Brain pericyte (primary cell): ENCODE data around the gene DICER1.

Experiments used
- DNase-seq: peaks from one replicate; pipeline ENCODE4 v3.0.0-alpha.2; 2012; ENCODE audit warnings: low read depth, low spot score

DICER1 gene

DNA sequence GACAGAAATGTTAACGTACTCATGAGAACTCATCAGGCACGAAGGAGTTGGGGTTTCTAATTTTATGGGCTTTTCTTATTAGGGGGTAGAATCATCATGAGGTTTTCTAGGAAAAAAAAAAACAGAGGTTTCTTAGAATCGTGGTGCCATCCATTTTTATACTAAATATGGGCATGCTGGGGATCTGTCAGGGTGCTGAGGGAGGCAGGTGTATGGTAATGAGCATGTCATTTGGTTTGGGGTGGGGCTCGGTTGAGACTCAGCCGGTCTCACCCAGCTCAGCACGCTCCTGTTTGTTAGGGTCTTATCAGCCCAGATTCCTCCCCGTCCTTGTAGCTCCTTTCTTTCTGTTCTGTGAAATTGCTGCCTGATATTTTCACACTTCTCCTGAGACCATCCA is 98.2 kb downstream of the DICER1 start:
- no peak for DNase-seq

DNA sequence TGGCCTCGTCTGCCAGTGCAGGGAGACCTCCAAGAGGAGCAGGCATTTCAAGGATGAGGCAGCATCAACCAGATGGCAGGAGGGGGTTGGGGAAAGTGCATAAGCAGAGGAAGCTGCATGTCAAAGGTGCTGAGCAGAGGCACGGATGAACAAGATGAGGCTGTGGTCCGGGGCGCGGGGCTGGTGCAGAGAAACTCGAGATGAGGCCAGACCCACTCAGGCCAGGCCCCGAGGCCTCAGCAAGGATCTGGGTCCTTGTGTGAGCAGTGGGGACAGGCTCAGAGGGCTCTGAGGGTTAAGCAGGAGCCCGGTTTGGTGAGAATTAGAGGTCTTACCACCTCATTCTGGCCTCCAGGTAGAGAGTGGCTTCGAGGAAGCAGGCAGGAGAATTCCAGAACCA is 98.8 kb downstream of the DICER1 start:
- DNase-seq: no peak

DNA sequence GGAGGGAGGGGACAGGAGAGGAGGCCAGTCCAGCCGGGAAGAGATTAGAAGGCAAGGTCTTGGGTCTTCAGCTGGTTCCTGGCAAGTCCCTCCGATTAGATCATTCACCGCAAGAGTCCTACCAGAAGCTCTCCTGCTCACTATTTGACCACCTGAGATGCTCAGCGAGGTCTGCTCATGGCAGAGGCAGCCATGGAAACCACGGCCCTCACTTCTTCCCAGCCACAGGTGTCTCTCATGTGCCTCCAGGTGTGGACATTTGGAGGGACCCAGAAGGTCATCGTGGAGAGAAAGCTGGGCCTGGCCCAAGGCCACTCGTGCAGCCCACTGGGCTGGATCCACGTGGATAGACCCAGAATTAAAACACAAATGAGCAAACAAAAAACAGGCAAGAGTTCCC is 99.5 kb downstream of the DICER1 start:
- DNase-seq: no peak

DNA sequence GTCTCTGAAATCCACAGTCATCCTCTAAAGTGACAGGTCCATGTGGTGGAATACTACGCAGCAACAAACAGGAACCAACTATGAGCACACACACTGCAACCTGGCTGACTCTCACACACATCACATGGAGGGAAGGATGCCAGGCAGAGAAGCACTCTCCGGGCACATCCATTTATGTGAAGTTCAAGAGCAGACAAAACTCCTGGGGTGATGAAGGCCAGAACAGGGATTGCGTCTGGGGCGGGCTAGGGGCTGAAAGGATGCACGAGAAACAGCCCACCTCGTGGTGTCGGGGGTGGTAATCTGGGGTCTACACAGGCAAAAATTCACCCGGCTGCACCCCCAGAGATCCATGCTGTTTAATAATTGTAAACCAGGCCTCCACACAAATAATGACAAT is 100.2 kb downstream of the DICER1 start:
- no peak for DNase-seq

DNA sequence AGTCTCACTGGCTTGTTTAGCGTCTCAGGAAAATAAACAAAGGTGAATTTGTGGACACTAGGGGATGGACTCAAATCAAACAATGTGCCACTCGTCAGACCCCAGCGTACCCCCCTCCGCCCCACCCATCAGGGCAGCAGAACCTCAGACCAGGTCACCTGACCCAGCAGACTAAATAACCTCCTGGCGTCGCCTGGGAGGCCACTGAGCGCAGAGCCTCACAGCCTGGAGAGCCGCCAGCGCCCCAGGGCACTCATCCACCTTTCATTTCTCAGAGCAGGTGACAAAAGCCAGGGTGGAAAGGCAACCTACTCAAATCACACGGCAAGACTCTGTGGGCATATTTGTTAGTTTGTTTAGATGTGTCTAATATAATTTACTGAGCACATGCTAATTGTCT is 100.9 kb downstream of the DICER1 start:
- DNase-seq: no peak

DNA sequence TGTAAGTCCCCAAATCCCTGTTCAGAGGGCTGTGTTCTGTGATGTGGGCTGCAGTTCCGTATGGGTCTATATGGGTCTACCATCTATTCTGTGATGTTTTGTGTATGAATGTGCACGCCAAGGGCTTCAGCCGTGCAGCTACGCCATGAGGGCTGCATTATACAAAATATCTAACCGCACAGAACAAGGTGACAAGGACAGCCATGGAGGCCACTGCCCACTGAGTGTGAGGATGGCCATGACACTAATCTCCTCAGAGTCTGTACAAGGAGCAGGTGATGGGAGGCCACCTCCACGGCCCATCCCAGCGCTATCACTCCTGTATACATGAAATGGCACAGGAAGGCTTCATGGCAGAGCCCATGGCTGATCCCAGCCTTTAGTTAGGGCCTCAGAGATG is 102.0 kb downstream of the DICER1 start:
- no peak for DNase-seq

DNA sequence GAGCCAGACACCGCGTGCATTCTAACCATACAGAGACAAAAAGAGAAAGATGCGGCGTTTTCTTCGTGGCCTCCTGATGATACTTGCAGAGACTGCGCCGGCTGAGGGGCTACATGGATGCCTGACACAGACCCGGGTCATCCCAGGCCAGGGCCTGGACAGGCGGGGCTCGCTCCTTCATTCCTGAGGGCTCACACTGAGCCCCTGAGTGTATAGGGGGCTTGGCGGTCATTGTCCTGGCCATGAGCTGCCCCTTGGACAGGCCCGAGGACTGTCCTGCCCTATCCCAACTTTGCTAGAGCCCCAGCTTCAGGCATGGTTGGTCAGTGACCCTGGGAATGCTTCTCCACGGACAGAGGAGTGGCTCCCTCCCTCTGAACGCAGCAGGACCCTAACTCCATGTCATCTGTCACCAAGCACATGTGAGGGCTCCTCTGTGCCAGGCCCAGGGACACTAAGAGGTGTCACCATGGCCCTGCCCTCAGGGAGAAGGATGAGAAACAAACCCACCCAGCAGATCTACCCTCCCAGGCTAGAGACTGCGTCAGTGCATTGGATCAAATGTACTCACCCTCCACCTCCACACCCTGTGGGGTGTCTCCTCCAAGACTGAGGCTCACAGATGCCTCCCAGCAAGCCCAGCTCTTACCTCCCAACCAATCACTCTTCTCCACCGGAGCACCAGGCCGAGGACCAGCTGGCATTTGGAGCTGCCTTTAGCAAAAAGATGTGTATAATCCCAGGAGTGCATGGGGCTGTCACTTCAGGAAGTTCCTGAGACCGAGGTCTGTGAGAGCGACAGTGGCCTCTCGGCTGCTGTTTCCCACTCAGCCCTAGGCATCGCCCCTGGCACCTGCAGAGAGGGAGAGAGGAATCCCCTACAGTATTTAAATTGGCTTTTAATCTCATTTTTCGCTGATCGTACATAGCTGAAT is 102.7 kb downstream of the DICER1 start:
- no peak for DNase-seq

DNA sequence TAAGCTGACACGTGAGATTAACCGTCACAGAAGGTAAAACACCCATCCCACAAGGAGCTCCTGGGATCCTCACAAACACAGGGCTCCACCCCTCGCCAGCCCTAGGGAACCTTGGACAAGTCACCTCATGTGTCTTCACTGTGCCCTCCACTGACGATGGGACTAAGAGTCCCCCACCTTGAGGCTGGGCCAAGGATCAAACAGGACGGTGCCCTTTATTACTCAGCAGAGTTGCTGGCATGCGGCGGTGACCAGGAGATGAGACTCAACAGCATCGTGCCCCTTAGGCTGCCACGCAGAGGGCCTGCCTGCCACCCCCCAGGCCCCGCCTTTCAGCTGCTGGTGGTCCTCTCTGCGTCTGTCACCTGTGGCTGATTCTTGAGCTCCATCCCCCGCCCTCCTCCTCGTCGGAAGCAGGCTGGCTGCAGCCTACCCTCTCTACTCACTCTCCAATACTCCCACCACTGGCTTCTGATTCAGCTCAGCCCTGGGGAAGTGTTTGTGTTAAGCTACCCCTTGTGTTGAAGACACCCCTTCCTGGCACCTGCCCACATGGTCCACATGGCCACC is 105.2 kb downstream of the DICER1 start:
- DNase-seq: no peak

DNA sequence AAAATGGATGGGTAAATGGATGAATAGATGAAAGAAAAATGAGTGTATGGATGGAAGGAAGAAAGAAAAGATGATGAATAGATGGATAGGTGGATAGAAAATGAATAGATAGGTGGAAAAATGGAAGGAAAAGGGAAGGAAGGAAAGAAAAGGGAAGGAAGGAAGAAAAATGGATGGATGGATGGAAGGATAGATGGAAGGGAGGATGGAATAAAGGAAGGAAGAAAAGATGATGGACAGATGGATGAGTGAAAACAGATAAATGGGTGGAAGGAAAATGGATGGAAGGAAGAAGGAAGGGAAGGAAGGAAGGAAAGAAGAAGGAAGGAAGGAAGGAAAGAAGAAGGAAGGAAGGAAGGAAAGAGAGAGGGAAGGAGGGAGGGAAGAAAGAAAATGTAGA is 107.4 kb downstream of the DICER1 start:
- no peak for DNase-seq

DNA sequence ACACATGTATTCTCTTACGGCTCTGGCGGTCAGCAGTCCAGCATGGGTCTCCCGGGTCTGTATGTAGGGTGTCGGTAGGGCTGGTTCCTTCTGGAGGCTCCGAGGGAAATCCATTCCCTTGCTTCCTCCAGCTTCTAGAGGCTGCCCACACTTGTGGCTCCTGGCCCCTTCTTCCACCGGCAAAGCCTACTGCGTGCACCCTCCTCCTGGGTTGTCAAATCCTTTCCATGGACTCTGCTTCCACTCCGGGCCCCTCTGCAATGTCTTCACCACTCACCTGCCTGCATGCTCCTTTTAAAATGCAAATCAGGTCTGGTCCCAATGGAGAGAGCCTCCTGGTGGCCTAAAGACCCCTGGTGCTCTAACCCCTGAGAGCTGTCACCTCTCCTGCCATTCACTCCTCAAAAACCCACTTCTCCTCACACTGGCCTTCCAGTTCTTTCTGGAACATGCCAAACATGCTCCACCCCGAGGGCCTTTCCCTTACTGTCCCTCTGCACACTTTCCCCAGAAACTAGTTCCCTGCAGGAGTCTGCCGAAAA is 108.5 kb downstream of the DICER1 start:
- DNase-seq: no peak

DNA sequence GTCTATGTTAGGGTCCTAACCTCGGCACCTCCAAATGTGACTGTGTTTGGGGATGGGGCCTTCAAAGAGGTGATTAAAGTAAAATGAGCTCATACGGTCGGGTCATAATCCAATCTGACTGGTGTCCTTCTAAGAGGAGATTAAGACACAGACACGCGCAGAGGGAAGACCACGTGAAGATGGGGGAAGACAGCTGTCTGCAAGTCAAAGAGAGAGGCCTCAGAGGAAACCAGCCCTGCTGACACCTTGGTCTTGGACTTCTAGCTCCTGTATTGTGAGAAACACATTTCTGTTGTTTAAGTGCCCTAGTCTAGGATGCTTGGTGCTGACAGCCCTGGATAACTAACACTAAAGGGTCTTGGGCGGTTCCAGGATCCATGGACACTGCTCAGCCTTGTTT is 109.6 kb downstream of the DICER1 start:
- no peak for DNase-seq

DNA sequence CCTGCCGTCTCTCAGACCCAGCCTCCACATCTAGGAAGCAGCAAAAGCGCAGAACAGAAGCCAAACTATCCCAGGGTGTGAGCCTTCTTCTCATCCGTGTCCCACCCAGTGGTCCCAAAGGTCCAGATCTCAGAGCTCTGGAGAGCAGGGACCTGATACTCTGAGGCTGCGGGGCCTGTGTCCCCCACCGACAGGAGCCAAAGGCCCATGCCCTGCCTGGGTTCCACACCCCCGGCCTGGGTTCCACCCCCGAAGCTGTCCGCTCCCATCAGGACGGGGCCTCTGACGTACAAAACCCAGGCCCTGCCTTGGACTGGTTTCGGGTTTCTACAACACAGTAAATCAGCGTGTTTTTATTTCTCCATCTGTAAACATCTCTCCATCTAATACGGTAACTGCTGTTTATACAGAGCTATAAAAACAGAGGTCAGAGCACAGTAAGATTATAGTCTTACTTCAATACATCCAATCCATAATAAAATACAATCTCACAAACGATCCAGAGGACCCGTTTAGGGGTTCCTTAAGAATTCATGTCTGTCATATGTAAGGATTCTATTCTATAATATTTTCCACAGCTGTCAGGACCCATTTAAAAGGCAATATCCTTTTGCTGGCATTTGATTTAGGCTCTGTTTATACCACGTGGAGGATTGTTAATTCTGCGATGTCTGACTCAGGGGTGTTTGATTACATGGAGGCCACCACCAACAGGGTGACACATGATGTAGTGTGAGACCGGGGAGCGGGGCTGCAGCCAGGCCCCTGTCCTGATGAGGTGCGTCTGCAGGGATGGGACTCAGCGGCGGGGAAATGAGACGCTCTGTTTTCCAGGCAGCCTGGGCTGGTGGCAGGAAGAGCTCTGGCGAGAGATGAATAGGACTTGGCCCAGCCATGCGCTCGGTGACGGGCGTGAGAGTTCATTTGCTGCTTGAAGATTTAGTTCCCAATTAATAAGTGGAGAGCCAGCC is 110.3 kb downstream of the DICER1 start:
- DNase-seq: peak; percentile 40

DNA sequence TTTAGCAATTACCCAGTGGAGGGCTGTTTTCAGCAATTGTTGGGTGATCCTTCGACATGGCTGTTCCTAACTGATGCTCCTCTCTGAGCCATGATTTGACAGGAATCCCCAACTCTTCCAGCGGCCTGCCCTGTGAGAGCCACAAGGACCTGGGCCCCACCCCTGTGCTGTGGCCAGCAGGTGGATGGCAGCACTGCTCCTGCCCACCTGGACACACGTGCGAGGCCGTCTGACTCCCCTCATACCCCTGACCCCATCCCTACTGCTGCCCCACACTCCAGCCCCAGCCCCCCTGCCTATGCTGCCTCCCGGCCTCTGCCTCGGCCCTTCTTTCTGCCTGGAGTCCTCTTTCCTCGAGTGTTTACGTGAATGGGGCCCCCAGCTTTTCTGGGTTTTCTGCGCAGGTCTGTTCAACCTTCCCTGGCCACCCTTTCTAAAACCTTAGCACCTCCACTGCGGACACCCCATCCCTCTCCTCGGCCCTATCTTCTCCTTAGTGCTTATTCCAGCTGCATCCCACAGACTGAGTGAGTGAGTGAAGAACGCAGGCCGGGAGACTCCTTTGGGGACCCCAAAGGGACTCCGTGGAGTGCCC is 111.4 kb downstream of the DICER1 start:
- DNase-seq: no peak

DNA sequence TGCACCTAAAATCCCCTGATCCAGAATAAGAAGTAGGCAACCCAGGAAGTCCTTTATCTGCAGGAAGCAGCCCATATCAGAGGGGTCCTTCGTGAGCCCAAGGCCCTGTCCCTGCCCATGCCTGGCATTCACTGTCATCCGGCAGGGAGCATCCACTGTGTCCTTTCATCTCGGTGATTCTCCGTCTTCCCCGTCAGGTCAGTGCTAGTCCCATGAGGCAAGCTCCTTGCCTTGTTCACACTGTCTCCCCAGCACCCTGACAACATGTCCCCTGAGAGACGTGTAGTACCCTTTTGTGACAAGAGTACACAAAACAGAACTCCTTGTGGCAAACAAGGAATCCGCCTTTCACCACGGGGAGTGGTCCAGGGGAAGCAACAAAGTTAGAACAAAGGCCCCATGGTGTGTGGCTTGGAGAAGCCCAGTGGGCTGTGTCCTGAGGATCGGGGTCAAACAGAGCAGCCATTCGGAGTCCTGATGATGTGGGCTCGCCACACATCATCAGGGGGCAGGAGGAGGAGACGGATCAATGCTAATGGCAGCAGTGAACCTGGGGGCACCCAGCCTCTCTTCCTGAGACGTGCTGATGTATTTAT is 112.1 kb downstream of the DICER1 start:
- DNase-seq: no peak

DNA sequence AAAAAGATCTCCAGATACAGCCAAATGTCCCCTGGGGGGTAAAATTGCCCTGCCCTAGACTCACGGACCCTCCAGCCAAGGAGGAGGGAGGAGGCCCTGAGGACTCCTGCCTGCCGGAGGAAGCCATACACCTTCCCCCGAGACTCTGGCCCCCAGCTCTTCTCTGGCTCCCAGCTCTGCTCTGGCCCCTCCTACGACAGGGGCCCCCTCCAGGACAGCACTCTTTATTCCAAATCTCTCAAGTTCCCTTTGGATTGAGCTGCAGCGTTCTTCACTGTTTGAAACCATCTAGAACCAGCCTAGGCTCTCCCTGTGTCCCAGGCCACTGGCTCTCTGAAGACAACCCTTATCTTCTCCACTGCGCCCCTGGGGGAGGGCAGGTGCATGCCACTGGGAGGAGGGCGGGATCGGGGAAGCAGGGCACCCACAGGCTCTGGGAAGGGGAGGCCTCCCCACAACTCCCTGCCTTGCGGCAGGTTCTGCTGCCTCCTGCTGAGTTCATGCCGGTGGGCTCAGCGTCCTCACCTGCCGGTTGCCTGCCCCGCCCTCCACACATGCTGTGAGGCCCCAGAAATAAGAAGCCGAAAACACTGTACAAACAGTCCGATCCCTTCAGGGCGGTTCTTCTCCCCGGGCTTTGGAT is 112.7 kb downstream of the DICER1 start:
- no peak for DNase-seq

DNA sequence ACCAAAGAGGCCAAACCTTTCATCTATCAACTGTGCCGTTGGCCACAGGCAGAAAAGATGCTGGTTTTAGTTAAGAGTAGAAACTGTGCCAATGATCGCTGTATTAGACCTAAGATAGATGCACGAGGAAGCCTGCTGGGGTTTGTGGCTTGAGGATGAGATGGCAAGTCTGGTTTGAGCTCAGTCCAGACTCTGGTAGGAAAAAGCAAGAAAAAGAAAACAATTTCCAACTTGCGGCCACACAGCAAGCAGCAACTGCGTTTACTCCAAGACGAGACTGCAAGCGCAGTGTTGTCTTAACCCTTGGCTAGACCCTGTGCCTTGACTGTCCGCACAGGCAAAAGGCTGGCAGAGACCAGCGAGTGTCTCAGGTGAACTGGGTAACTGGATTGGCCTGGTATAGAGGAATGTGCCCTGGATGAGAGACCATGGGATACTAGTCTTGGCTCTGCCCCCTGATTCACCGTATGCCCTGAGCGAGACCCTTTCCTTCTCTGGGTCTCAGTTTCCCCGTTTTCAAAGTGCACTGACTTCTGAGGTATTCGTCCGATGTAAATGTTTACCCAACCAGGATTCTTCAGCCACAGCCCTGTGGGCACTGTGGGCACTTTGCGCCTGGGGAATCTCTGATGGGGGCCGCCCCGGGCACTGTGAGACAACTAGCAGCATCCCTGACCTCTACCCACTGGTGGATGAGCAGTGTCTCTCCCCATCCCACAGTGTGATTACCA is 113.4 kb downstream of the DICER1 start:
- DNase-seq: no peak

DNA sequence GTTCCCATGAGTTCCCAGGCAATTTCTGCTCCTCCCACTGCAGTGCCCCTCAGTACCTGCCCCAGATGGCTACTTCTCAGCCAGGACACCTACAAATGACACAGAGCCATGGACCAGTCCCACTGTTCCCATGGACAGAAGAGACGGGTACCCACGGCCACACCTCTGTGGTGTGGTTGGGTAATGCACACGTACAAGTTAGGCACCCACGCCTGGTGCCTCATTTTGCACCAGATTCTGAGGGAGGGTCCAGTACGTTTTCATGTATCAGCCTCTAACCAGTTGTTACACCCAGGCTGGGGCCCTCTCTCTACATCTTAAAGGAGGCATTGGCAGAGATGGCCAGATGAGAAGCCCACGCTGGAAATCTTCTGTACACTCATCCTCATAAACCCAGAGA is 114.0 kb downstream of the DICER1 start:
- DNase-seq: no peak

DNA sequence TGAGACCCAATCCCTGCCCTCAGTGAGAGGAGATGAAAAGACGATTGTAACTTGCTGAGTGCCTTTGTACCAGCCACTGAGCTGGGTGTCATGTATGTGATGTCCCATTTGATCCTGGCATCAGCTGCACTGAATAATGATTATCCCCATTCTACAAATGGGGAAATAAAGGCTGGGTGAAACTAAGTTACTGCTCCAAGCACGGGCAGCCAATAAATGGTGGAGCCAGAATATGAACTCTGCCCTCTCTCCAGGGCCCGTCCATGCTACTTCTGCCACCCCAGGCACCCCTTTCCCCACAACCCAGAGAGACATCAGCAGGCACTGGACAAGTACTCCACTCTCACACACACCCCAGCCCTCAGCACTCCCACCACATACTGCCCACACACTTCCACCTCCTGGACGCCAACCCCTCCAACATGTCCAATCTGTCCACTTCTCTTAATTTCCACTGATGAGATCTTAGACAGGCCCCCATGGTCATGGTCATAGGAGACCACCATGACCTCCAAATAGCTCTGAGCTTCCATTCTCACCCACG is 115.8 kb downstream of the DICER1 start:
- no peak for DNase-seq

DNA sequence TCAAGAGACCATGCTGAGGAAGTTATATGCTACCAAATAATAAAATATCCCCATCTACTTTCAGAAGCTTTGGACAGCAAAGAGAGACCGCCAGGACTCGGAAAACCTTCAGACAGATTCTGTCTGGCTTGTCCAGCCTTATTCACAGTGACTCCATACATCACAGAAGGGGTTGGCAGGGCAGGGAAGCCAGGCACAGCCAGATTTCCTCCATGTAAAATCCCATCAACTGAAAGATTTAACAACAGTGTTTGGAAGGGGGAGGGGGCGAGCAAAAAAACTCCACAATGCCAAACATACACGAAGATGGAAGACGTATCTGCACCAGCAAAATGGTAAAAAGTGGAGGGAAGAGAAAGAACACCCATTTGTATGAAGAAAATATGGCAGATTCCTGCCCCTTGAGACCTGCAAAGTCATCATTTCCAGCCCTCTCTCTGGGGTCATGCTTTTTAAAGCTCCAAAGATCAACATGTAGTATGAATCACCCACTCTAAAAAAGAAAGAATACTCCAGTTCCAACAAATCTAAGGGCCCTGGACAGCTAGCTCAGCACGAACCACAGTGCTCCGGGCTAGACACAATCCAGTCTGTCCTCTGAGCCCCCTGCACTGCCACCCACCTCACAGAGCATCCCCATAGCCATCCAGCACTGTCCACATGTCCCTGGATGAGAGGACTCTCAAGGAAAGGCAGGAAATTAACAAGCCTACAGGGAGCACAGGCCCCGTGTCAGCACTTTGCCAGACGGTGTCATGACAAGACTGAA is 116.4 kb downstream of the DICER1 start:
- DNase-seq: no peak
